Upper lobe of left lung (tissue), 6 donors: Measurements from ENCODE around the gene TMEM184B. TPM values are rescaled to one million over a fixed set of nuclear protein-coding genes. Genes with fewer than 3 reads are reported as not detected.
A peak's percentile ranks its signal among the peaks of the same experiment; 100 is the strongest.

Experiments used
- ATAC-seq, 2 donors: fragments of 200-7000 bp; cut with Tn5 transposase; one replicate each; pipeline ENCODE4 v1.9.1; 2022; ENCODE audit warnings: mild to moderate bottlenecking in 2 of 2, moderate library complexity in 2 of 2; ENCODE audit not compliant: low FRiP score in 2 of 2
- DNase-seq, 2 donors: peaks; one replicate each; pipeline ENCODE4 v3.0.0-alpha.2; 2019 to 2020
- H3K27ac ChIP-seq, 4 donors: fragments of 200-600 bp; sonication (generic); one replicate each; pipeline ENCODE4 v1.5.1; 2016 to 2019
- H3K27me3 ChIP-seq, 4 donors: fragments of 200-600 bp; sonication (generic); one replicate each; pipeline ENCODE4 v1.5.1; 2017 to 2019
- H3K36me3 ChIP-seq, 4 donors: fragments of 200-600 bp; sonication (generic); one replicate each; pipeline ENCODE4 v1.5.1; 2016 to 2019
- H3K4me1 ChIP-seq, 4 donors: fragments of 200-600 bp; sonication (generic); one replicate each; pipeline ENCODE4 v1.5.1; 2018 to 2019
- H3K4me3 ChIP-seq, 4 donors: fragments of 200-600 bp; sonication (generic); one replicate each; pipeline ENCODE4 v1.5.1; 2017 to 2019; ENCODE audit warnings: mild to moderate bottlenecking in 2 of 4, moderate library complexity in 1 of 4
- H3K9me3 ChIP-seq, 4 donors: fragments of 200-600 bp; sonication (generic); one replicate each; pipeline ENCODE4 v1.5.1; 2018 to 2019
- EP300 ChIP-seq, 4 donors: sonication (generic); formaldehyde crosslinking; IDR thresholded peaks; one replicate each; pipeline ENCODE4 v1.5.1; 2017; ENCODE audit warnings: antibody characterized with exemption in 4 of 4, control low read depth in 2 of 4
- POLR2A ChIP-seq, 4 donors: fragments of 450-650 bp; IDR thresholded peaks; one replicate each; pipeline ENCODE4 v1.5.1; 2016 to 2017; ENCODE audit warnings: antibody characterized with exemption in 4 of 4, mild to moderate bottlenecking in 2 of 4
- POLR2AphosphoS5 ChIP-seq, 2 donors: sonication (generic); formaldehyde crosslinking; IDR thresholded peaks; one replicate each; pipeline ENCODE4 v1.5.1; 2017; ENCODE audit warnings: antibody characterized with exemption in 2 of 2
- WGBS, 2 donors: methylation state at CpG; one replicate each; pipeline ENCODE4 v1.1.5; 2017 to 2018; 5-methylcytosine and 5-hydroxymethylcytosine counted together
- total RNA-seq, 6 donors: library from RNA; depleted of rRNA in 4 of 6; stranded (reverse); fragments of >200 nt in 4 of 6; gene quantifications; one replicate each; pipeline versions ENCODE4 v1.1.0 to v1.2.1, GENCODE V29; 2016 to 2021
- TF ChIP-seq, protein P1 (sequence below), 6 experiments: fragments of 450-650 bp in 4 of 6; fragments of 200-600 bp in 2 of 6; sonication (generic) in 2 of 6; IDR thresholded peaks; one replicate each; pipeline ENCODE4 v1.5.1; 2016 to 2019; ENCODE audit warnings: antibody characterized with exemption in 6 of 6
- donor health status: DM: no; HTN: no; CAD: no; lungs with moderate emphysema.
- donor health status: DM: no; HTN: yes; CAD: no; lungs with severe emphysema.

TMEM184B gene
- total RNA-seq, 6 donors from 2014 or later = 47.5 to 141 (median 72.1) TPM

DNA sequence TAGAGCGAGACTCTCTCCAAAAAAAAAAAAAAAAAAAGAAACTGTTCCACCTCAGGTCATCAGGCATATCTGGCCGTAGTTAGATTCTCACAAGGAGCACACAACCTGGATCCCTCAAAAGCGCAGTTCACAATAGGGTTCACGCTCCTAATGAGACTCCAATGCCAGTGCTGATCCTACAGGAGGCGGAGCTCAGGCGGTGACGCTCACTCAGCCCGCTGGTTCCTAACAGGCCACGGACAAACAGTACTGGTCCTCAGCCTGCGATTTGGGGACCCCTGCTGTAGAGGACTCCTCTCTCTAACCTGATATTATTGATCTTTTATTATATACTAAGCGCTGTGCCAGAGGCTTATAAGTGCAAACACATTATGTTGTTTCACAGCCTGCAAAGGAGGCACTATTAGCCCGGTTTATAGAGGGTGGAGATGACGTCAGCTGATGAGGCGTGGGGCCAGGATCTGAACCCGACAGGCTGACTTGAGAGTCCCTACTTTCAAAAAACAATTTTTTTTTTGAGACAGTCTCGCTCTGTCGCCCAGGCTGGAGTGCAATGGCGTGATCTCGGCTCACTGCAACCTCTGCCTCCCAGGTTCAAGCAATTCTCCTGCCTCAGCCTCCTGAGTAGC is 75.9 kb downstream of the TMEM184B start:
- Histone ChIP-seq H3K27ac (no peak overlapping the region), H3K36me3 (no peaks in the 10 kb centered on the region), H3K27me3 (no peaks in the 10 kb centered on the region), H3K9me3 (no peaks in the 10 kb centered on the region), H3K4me3 (no peak overlapping the region), H3K4me1 (peaks cover 14 to 20% (median 17%) of the 10 kb centered on the region in 4 donors)
- no peak for ATAC-seq
- DNase-seq = no peak
- WGBS, 2 donors = 80 to 81% methylated on average over 19 of the region's 19 CpGs
- TF ChIP-seq POLR2AphosphoS5 (IDR thresholded peaks at IDR 0.05) (no peak), POLR2A (IDR thresholded peaks at IDR 0.05) (no peak), EP300 (IDR thresholded peaks at IDR 0.05) (no peak)
- TF ChIP-seq, protein P1, sequence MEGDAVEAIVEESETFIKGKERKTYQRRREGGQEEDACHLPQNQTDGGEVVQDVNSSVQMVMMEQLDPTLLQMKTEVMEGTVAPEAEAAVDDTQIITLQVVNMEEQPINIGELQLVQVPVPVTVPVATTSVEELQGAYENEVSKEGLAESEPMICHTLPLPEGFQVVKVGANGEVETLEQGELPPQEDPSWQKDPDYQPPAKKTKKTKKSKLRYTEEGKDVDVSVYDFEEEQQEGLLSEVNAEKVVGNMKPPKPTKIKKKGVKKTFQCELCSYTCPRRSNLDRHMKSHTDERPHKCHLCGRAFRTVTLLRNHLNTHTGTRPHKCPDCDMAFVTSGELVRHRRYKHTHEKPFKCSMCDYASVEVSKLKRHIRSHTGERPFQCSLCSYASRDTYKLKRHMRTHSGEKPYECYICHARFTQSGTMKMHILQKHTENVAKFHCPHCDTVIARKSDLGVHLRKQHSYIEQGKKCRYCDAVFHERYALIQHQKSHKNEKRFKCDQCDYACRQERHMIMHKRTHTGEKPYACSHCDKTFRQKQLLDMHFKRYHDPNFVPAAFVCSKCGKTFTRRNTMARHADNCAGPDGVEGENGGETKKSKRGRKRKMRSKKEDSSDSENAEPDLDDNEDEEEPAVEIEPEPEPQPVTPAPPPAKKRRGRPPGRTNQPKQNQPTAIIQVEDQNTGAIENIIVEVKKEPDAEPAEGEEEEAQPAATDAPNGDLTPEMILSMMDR (IDR thresholded peaks at IDR 0.05) = no peak

DNA sequence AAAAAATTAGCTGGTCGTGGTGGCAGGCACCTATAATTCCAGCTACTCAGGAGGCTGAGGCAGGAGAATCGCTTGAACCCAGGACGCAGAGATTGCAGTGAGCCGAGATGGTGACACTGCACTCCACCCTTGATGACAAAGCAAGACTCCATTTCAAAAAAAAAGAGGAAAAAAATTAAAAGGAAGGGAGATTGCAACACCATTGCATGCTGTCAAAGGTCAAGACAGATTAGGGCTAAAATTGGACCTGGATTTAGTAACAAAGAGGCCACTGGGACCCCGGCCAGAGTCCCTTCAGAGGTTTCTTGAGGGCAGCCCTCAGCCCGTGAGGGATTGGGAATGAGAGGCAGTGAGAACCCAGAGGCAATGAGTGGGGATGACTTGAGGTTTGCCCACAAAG is 79.2 kb downstream of the TMEM184B start:
- DNase-seq (peak in 1 of 2 donors; percentile 27), ATAC-seq (peak in 1 of 2 donors; percentile 62)
- H3K27ac ChIP-seq = peak overlapping the region in 2 of 4 donors; percentile 15 to 46
- 37 to 68% methylated on average over 6 of the region's 6 CpGs for WGBS, 2 donors
- peaks cover 9 to 17% (median 14%) of the 10 kb centered on the region in 4 donors for H3K4me1 ChIP-seq
- H3K9me3 ChIP-seq = no peaks in the 10 kb centered on the region
- no peak overlapping the region for H3K4me3 ChIP-seq
- H3K27me3 ChIP-seq = no peaks in the 10 kb centered on the region
- TF ChIP-seq POLR2AphosphoS5 (IDR thresholded peaks at IDR 0.05) (peak; percentile 2 to 19), POLR2A (IDR thresholded peaks at IDR 0.05) (no peak)
- H3K36me3 ChIP-seq = no peaks in the 10 kb centered on the region

DNA sequence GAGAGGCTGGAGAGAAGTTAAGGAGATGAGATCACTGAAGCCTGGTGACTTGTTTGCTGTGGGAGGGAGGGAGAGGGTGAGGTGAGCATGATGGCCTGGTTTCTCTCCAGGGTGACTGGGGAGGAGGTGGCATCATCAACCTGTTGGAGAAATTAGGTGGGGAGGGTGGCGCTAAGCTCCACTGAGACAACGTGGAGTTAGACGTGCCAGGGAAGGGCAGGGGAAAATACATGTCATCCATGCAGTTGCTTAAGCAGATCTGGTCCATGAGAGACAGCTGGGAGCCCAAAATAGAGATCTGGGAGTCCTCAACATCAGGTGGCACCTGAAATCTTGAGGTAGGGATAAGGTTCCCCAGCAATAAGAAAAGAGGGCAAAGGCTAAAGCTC is 80.3 kb downstream of the TMEM184B start:
- Histone ChIP-seq H3K9me3 (no peaks in the 10 kb centered on the region), H3K36me3 (no peaks in the 10 kb centered on the region), H3K27me3 (no peaks in the 10 kb centered on the region), H3K4me1 (peaks cover 16 to 24% (median 22%) of the 10 kb centered on the region in 4 donors), H3K4me3 (no peak overlapping the region), H3K27ac (no peak overlapping the region)
- no peak for ATAC-seq
- DNase-seq = no peak
- TF ChIP-seq EP300 (IDR thresholded peaks at IDR 0.05) (no peak), POLR2AphosphoS5 (IDR thresholded peaks at IDR 0.05) (no peak)
- WGBS, 2 donors = 72 to 90% methylated on average over 3 of the region's 3 CpGs

DNA sequence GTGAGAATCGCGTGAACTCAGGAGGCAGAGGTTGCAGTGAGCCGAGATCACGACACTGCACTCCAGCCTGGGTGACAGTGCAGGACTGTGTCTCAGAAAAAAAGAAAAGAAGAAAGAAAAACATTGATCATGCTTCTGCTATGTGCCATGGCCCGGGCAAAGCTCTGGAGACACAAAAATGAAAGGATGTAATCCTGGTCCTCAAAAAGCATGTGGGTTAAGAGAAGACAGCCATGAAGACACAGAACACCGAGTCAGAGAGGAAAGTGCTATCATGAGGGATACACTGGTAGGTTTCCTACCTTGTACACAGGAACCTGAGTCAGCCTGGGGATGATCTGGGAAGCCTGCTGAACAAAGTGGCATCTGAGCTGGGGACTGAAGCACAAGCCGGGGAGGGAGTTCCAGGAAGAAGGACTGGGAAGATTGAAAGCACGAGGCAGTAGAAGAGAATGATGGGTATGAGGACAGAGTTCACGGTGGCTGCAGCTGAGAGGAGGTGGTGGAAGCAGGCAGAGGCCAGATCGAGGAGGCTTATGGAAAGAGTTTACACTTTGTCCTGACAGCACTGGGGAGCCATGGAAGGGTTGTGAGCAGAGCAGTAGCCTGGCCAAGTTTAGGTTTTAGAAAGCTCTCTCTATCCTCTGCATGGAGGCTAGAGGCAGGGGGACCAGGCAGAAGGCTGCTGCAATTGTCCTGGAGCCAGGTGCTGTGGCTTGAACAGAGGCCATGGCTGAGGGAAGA is 80.9 kb downstream of the TMEM184B start:
- ATAC-seq (no peak), DNase-seq (no peak)
- Histone ChIP-seq H3K9me3 (no peaks in the 10 kb centered on the region), H3K36me3 (no peaks in the 10 kb centered on the region), H3K4me1 (peaks cover 22 to 30% (median 27%) of the 10 kb centered on the region in 4 donors), H3K4me3 (no peak overlapping the region), H3K27me3 (no peaks in the 10 kb centered on the region), H3K27ac (no peak overlapping the region)
- TF ChIP-seq, protein P1 (IDR thresholded peaks at IDR 0.05) = no peak
- no peak for TF ChIP-seq EP300 (IDR thresholded peaks at IDR 0.05)
- no peak for TF ChIP-seq POLR2A (IDR thresholded peaks at IDR 0.05)
- TF ChIP-seq POLR2AphosphoS5 (IDR thresholded peaks at IDR 0.05) = no peak
- WGBS, 2 donors = 85 to 87% methylated on average over 10 of the region's 10 CpGs

DNA sequence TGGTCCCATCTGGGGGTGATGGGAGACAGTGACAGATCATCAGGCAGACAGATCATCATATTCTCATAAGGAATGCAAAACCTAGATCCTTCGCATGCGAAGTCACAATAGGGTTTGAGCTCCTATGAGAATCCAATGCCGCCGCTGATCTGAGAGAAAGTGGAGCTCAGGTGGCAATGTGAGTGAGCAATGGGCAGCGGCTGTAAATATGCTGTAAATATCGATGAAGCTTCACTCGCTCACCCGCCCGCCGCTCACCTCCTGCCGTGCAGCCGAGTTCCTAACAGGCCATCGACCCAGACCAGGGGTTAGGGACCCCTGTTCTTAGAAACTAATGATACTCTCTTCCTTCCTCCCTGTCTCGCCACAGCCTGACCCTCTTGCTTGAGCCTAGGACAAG is 81.8 kb downstream of the TMEM184B start:
- ATAC-seq = no peak
- H3K36me3 ChIP-seq = no peaks in the 10 kb centered on the region
- H3K27me3 ChIP-seq = no peaks in the 10 kb centered on the region
- H3K4me3 ChIP-seq = no peak overlapping the region
- 89 to 94% methylated on average over 14 of the region's 14 CpGs for WGBS, 2 donors
- no peak for DNase-seq
- no peaks in the 10 kb centered on the region for H3K9me3 ChIP-seq
- H3K4me1 ChIP-seq = peaks cover 27 to 33% (median 31%) of the 10 kb centered on the region in 4 donors
- no peak overlapping the region for H3K27ac ChIP-seq
- TF ChIP-seq EP300 (IDR thresholded peaks at IDR 0.05) (no peak), POLR2AphosphoS5 (IDR thresholded peaks at IDR 0.05) (no peak), POLR2A (IDR thresholded peaks at IDR 0.05) (no peak)
- TF ChIP-seq, protein P1 (IDR thresholded peaks at IDR 0.05) = no peak
